AG04450 (cell line): ENCODE data around the gene EIF4G1. TPM values are rescaled to one million over a fixed set of nuclear protein-coding genes. Genes with fewer than 3 reads are reported as not detected.
A peak's percentile ranks its signal among the peaks of the same experiment; 100 is the strongest.

Experiments
- CTCF ChIA-PET: fragments of 300-600, 350-600 bp; formaldehyde crosslinking; extraction: SDS; loops from one replicate; lab custom pipeline; 2022; ENCODE audit warnings: antibody characterized with exemption, inconsistent platforms; lab: Charles Lee
- POLR2A ChIA-PET: fragments of 350-600 bp; formaldehyde crosslinking; extraction: SDS; loops from one replicate; lab custom pipeline; 2021; ENCODE audit warnings: antibody characterized with exemption, inconsistent platforms; lab: Yijun Ruan, JAX
- DNase-seq: peaks from one replicate; pipeline ENCODE4 v3.0.0-alpha.2; 2011; ENCODE audit warnings: low read depth, low spot score
- H3K27ac ChIP-seq: one replicate; pipeline ENCODE4 v1.5.1; 2012; ENCODE audit warnings: low read depth, low read length, control low read depth
- H3K27me3 ChIP-seq: one replicate; pipeline ENCODE4 v1.6.0; 2012; ENCODE audit warnings: low read length; ENCODE audit not compliant: control insufficient read depth, insufficient read depth
- H3K4me3 ChIP-seq: 2 replicates; pipeline ENCODE4 v1.5.1; 2011; ENCODE audit warnings: mild to moderate bottlenecking, low read depth, low read length, control low read depth
- H3K9me3 ChIP-seq: 2 replicates; pipeline ENCODE4 v1.5.1; 2012; ENCODE audit warnings: low read length; ENCODE audit not compliant: control insufficient read depth, insufficient read depth
- polyA plus RNA-seq: library from polyadenylated mRNA; depleted of rRNA; stranded (reverse); fragments of >200 nt; gene quantifications from 2 replicates; pipeline ENCODE4 v1.2.3, GENCODE V29; 2011
- TF ChIP-seq, protein P1 (sequence below): IDR thresholded peaks from 2 replicates; pipeline ENCODE4 v1.5.1; 2011; ENCODE audit warnings: low read depth, low read length, control low read depth, inconsistent platforms

Gene EIF4G1
- polyA plus RNA-seq, 1 experiment = 191 TPM

DNA sequence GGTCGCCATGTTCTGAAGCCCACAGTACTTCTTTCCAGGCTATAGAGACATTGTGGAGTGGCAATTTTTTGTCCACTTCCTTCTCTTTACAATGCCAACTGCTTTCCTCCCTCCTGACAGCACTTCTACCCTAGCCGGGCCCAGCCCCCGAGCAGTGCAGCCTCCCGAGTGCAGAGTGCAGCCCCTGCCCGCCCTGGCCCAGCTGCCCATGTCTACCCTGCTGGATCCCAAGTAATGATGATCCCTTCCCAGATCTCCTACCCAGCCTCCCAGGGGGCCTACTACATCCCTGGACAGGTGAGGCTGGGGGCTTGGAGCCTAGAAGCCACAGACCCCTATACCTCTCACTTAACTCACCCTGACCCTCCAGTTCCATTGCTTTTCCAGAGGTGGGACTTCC, 2.8 kb downstream of the EIF4G1 start:
- TF ChIP-seq, protein P1, sequence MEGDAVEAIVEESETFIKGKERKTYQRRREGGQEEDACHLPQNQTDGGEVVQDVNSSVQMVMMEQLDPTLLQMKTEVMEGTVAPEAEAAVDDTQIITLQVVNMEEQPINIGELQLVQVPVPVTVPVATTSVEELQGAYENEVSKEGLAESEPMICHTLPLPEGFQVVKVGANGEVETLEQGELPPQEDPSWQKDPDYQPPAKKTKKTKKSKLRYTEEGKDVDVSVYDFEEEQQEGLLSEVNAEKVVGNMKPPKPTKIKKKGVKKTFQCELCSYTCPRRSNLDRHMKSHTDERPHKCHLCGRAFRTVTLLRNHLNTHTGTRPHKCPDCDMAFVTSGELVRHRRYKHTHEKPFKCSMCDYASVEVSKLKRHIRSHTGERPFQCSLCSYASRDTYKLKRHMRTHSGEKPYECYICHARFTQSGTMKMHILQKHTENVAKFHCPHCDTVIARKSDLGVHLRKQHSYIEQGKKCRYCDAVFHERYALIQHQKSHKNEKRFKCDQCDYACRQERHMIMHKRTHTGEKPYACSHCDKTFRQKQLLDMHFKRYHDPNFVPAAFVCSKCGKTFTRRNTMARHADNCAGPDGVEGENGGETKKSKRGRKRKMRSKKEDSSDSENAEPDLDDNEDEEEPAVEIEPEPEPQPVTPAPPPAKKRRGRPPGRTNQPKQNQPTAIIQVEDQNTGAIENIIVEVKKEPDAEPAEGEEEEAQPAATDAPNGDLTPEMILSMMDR = no peak
- Histone ChIP-seq H3K9me3 (peaks cover 3% of the 10 kb centered on the region; the same call in 1 of the 2 replicates), H3K4me3 (peak overlapping the region; percentile 90), H3K27me3 (no peaks in the 10 kb centered on the region), H3K27ac (no peak overlapping the region)
- CTCF ChIA-PET = no interaction called here
- DNase-seq = no peak
- POLR2A ChIA-PET = no interaction called here

DNA sequence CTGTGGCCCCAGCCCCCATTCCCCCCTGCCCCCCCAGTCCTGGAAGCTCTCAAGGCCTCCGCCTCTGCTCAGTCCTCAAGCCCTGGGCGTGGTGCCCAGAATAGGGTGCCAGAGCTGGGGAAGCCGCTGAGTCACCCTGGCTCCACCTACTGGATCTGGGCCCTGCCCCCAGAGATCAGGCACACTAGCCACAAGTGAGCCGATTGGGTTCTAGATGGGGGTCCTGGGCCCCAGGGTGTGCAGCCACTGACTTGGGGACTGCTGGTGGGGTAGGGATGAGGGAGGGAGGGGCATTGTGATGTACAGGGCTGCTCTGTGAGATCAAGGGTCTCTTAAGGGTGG, 5.7 kb downstream of the EIF4G1 start:
- TF ChIP-seq, protein P1 = no peak
- ChIA-PET CTCF (interaction anchor here (0.7 kb wide), 1 partner anchor 70 kb away, joined by 3 read pairs; no protein-coding TSS in a partner anchor), POLR2A (interaction anchor here (0.5 to 1.2 kb wide), 5 partner anchors 8 to 146 kb away, joined by 3 read pairs; no protein-coding TSS in a partner anchor)
- peak overlapping the region; percentile 39 for H3K27ac ChIP-seq
- peak; percentile 90 for DNase-seq
- H3K9me3 ChIP-seq = peaks cover 2% of the 10 kb centered on the region; the same call in 1 of the 2 replicates
- H3K27me3 ChIP-seq = no peaks in the 10 kb centered on the region
- H3K4me3 ChIP-seq = peak overlapping the region; percentile 35; the same call in 1 of the 2 replicates

DNA sequence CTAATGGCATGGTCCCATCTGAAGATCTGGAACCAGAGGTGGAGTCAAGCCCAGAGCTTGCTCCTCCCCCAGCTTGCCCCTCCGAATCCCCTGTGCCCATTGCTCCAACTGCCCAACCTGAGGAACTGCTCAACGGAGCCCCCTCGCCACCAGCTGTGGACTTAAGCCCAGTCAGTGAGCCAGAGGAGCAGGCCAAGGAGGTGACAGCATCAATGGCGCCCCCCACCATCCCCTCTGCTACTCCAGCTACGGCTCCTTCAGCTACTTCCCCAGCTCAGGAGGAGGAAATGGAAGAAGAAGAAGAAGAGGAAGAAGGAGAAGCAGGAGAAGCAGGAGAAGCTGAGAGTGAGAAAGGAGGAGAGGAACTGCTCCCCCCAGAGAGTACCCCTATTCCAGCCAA, 7.3 kb downstream of the EIF4G1 start:
- Histone ChIP-seq H3K9me3 (no peaks in the 10 kb centered on the region), H3K27me3 (no peaks in the 10 kb centered on the region), H3K4me3 (no peak overlapping the region), H3K27ac (no peak overlapping the region)
- no peak for DNase-seq
- TF ChIP-seq, protein P1 = no peak
- ChIA-PET POLR2A (interaction anchor here (1.2 kb wide), 1 partner anchor 8 kb away, joined by 3 read pairs; no protein-coding TSS in a partner anchor), CTCF (no interaction called here)

DNA sequence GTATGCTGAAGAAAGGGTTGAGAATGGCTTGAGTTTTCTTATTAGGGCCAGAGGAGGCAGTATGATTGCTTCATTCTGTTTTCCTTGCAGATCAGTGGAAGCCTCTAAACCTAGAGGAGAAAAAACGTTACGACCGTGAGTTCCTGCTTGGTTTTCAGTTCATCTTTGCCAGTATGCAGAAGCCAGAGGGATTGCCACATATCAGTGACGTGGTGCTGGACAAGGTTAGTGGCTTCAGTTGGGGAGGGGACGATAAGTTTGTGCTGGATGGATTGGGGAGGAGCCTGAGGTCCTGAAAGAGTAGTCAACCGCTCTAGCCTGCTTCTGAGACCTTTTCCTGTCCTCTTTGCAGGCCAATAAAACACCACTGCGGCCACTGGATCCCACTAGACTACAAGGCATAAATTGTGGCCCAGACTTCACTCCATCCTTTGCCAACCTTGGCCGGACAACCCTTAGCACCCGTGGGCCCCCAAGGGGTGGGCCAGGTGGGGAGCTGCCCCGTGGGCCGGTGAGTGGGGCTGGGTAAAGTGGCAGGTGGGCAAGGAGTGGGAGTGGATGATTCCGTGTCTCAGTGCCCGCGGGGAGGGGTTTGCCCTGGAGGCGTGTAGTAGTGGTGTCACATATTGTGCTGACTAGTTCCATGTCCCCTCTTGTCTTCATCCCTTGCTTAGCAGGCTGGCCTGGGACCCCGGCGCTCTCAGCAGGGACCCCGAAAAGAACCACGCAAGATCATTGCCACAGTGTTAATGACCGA, 8.5 kb downstream of the EIF4G1 start:
- ChIA-PET CTCF (no interaction called here), POLR2A (no interaction called here)
- H3K27me3 ChIP-seq = no peaks in the 10 kb centered on the region
- no peak overlapping the region for H3K4me3 ChIP-seq
- no peak overlapping the region for H3K27ac ChIP-seq
- no peaks in the 10 kb centered on the region; the same call in 1 of the 2 replicates for H3K9me3 ChIP-seq
- TF ChIP-seq, protein P1 = no peak
- no peak for DNase-seq

DNA sequence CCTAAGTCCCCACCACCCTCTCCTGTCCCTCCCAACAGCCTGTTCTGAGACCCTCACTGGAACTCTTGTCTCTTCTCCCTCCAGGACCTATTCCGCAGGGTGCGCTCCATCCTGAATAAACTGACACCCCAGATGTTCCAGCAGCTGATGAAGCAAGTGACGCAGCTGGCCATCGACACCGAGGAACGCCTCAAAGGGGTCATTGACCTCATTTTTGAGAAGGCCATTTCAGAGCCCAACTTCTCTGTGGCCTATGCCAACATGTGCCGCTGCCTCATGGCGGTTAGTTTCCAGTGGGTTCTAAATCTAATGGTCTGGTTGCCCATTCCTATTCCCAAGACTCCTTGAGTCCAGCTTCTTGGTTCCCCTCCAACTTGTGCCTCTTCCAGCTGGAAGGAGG, 9.3 kb downstream of the EIF4G1 start:
- TF ChIP-seq, protein P1 = no peak
- Histone ChIP-seq H3K27me3 (no peaks in the 10 kb centered on the region), H3K4me3 (no peak overlapping the region), H3K9me3 (no peaks in the 10 kb centered on the region; the same call in 1 of the 2 replicates), H3K27ac (no peak overlapping the region)
- no peak for DNase-seq
- POLR2A ChIA-PET = no interaction called here
- CTCF ChIA-PET = no interaction called here
